ENCODE measurements around the gene OR4D2.

- TF ChIP-seq CTCF (IDR thresholded peaks at IDR 0.05): no peak
- TF ChIP-seq POLR2A (IDR thresholded peaks at IDR 0.05): no peak
These were observed 44.1 kb downstream of the OR4D2 start for GRCh38 chr17:58210922-58211321.

Data from testis (tissue), 2 donors.